ENCODE results near the gene CADPS. TPM values are rescaled to one million over a fixed set of nuclear protein-coding genes. Genes with fewer than 3 reads are reported as not detected.

The CADPS gene
- total RNA-seq, 8 experiments from 2014 or later: 1.6 to 196 (median 90.7) TPM

GRCh38 chr3:62624185-62624584 is 251.0 kb downstream of the CADPS start:
- H3K27ac ChIP-seq: no peak overlapping the region
- H3K4me1 ChIP-seq (replicated peaks in 1 of 2): peaks cover 11 to 20% of the 10 kb centered on the region in 2 donors
- peak in 2 of 8 experiments; percentile 55 to 87 for ATAC-seq (replicated peaks in 6 of 8)
- in situ Hi-C loops (cut with MboI; ENCODE audit: low pct_unique_long_range_greater_than_20kb in 2 of 9, low sequenced_read_pairs in 9 of 9, unreplicated experiment in 9 of 9): no loop called here
- no peak overlapping the region for H3K4me3 ChIP-seq

DNA sequence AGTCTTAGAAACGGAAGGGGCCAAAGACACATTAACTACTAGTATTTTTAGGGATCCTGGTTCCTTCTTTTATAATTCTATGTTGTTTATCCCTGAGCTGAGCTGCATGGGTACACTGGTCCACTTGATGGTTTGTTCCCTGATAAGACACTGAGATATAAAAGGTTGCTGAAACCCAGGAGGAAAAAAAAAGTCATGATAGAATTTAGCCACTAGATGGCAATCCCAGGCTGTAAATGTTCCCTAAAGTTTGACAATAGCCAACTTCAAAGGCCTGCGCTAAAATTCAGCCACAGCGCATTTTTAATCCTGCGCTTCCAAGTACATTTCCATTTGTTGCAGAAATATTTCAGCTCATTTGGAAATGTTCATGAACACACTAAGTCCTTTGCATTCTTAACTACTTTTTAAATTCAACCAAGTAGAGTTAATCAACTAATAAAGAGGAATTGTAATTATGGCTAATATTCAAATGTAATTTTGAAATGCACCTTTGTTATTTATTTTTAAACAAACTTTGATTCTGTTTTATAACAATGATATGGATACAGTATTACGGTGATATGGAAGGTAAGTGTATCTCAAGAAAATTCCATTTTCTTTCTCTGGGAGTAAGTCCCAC is 252.6 kb downstream of the CADPS start:
- no peak overlapping the region for H3K4me3 ChIP-seq
- no peak overlapping the region for H3K27ac ChIP-seq
- in situ Hi-C loops (cut with MboI; ENCODE audit: low pct_unique_long_range_greater_than_20kb in 2 of 9, low sequenced_read_pairs in 9 of 9, unreplicated experiment in 9 of 9): no loop called here
- WGBS, 10 experiments: 15 to 50% (median 28%) methylated on average over 2 to 5 of the region's 5 CpGs; no CpG with 5 or more reads in 1 of the 10 experiments
- ATAC-seq (replicated peaks in 6 of 8): peak in 7 of 8 experiments; percentile 36 to 69 (median 40)
- peaks cover 11 to 16% of the 10 kb centered on the region in 2 donors for H3K4me1 ChIP-seq (replicated peaks in 1 of 2)

- ATAC-seq (replicated peaks in 6 of 8): peak in 4 of 8 experiments; percentile 50 to 79 (median 74)
Observed at GRCh38 chr3:62621925-62622324, 253.3 kb downstream of the CADPS start.

DNA sequence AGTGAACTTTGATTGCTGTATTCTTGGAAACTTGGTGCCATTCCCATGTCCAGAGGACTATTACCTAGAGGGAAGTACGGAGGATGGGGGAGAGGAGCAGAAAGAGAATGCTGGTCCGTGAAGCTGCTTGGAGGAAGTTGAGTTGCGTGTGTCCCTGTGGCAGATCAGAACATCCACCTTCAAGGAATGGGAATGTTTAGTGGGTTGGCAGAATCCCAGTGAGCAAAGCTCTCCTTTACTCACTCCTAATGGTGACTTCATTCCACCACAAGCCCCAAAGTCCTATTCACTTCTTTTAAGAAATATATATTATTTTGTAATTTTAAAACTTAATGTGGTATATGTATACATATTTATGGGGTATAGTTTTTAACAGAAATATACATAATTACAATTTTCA is 254.0 kb downstream of the CADPS start:
- ATAC-seq (replicated peaks in 6 of 8): no peak
- in situ Hi-C loops (cut with MboI; ENCODE audit: low pct_unique_long_range_greater_than_20kb in 2 of 9, low sequenced_read_pairs in 9 of 9, unreplicated experiment in 9 of 9): no loop called here
- WGBS, 10 experiments: 43 to 100% (median 90%) methylated on average over 1 to 3 of the region's 3 CpGs; no CpG with 5 or more reads in 2 of the 10 experiments
- H3K4me3 ChIP-seq: no peak overlapping the region
- peaks cover 11 to 16% of the 10 kb centered on the region in 2 donors for H3K4me1 ChIP-seq (replicated peaks in 1 of 2)
- no peak overlapping the region for H3K27ac ChIP-seq

More at GRCh38 chr3:62621925-62622324, 253.3 kb downstream of the CADPS start:
- Histone ChIP-seq H3K4me1 (replicated peaks in 1 of 2) (peaks cover 11 to 13% of the 10 kb centered on the region in 2 donors), H3K27ac (no peak overlapping the region), H3K4me3 (no peak overlapping the region)
- 18 to 100% (median 63%) methylated on average over 1 to 6 of the region's 6 CpGs for WGBS, 10 experiments
- in situ Hi-C loops (cut with MboI; ENCODE audit: low pct_unique_long_range_greater_than_20kb in 2 of 9, low sequenced_read_pairs in 9 of 9, unreplicated experiment in 9 of 9): no loop called here

- ATAC-seq (replicated peaks in 6 of 8): peak; percentile 52 to 98 (median 94)
- in situ Hi-C loops (cut with MboI; ENCODE audit: low pct_unique_long_range_greater_than_20kb in 2 of 9, low sequenced_read_pairs in 9 of 9, unreplicated experiment in 9 of 9): no loop called here
- no peak overlapping the region for H3K4me3 ChIP-seq
- H3K4me1 ChIP-seq (replicated peaks in 1 of 2): peaks cover 12 to 25% of the 10 kb centered on the region in 2 donors
- WGBS, 10 experiments: 0 to 54% (median 5%) methylated on average over 1 to 5 of the region's 5 CpGs; no CpG with 5 or more reads in 3 of the 10 experiments
- H3K27ac ChIP-seq: no peak overlapping the region
Observed at GRCh38 chr3:62615258-62615849, 259.9 kb downstream of the CADPS start.

GRCh38 chr3:62614527-62614926 is 260.7 kb downstream of the CADPS start:
- no peak for ATAC-seq (replicated peaks in 6 of 8)
- no peak overlapping the region for H3K4me3 ChIP-seq
- in situ Hi-C loops (cut with MboI; ENCODE audit: low pct_unique_long_range_greater_than_20kb in 2 of 9, low sequenced_read_pairs in 9 of 9, unreplicated experiment in 9 of 9): no loop called here
- peaks cover 9 to 17% of the 10 kb centered on the region in 2 donors for H3K4me1 ChIP-seq (replicated peaks in 1 of 2)
- no peak overlapping the region for H3K27ac ChIP-seq
- WGBS, 10 experiments: 50 to 88% (median 83%) methylated on average over 1 of the region's 1 CpG; no CpG with 5 or more reads in 5 of the 10 experiments

GRCh38 chr3:62611541-62612240 is 263.5 kb downstream of the CADPS start:
- ATAC-seq (replicated peaks in 6 of 8): no peak
- H3K4me1 ChIP-seq (replicated peaks in 1 of 2): peaks cover 9 to 16% of the 10 kb centered on the region in 2 donors
- no peak overlapping the region for H3K4me3 ChIP-seq
- no peak overlapping the region for H3K27ac ChIP-seq
- WGBS, 10 experiments: 53 to 100% (median 85%) methylated on average over 1 to 3 of the region's 3 CpGs
- in situ Hi-C loops (cut with MboI; ENCODE audit: low pct_unique_long_range_greater_than_20kb in 2 of 9, low sequenced_read_pairs in 9 of 9, unreplicated experiment in 9 of 9): no loop called here

DNA sequence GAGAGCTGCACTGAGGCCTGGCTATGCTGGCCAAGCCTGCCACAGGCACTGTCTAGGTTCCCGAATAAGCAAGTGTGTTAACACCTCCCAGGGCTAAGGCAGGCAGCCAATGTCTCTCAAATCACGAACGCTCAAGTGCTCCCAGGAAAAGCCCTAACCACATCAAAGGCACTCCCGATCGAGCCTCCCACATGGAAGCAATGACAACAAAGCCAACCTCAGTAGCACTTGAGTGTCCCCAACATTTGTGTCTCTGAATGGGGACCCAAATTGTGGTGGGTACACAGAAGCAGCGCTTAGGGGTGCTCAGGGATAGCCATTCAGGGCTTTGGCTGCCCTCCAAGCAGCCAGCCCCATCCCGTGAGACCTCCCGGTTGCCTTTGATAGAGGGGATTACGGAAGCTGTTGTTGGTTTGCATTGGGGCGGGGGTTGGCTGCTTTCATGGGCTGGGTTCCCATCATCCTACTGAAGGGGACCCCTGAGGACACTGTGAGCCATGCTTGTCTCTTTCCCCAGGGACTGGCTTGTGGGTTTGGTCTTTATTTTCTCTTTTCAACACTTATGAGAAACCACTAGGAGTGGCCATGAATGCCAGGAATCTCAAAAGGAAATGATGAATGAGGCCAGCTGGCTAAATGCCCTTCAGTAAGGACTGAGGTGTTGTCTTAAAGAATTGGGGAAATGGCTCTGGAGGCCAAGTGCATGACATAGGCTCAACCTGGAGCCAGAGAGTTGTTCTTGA is 267.8 kb downstream of the CADPS start:
- H3K4me3 ChIP-seq: no peak overlapping the region
- H3K27ac ChIP-seq: no peak overlapping the region
- 27 to 93% (median 68%) methylated on average over 3 to 7 of the region's 10 CpGs; no CpG with 5 or more reads in 6 of the 10 experiments for WGBS, 10 experiments
- peak in 3 of 8 experiments; percentile 25 to 59 (median 57) for ATAC-seq (replicated peaks in 6 of 8)
- peaks cover 8 to 9% of the 10 kb centered on the region in 2 donors for H3K4me1 ChIP-seq (replicated peaks in 1 of 2)
- in situ Hi-C loops (cut with MboI; ENCODE audit: low pct_unique_long_range_greater_than_20kb in 2 of 9, low sequenced_read_pairs in 9 of 9, unreplicated experiment in 9 of 9): no loop called here

DNA sequence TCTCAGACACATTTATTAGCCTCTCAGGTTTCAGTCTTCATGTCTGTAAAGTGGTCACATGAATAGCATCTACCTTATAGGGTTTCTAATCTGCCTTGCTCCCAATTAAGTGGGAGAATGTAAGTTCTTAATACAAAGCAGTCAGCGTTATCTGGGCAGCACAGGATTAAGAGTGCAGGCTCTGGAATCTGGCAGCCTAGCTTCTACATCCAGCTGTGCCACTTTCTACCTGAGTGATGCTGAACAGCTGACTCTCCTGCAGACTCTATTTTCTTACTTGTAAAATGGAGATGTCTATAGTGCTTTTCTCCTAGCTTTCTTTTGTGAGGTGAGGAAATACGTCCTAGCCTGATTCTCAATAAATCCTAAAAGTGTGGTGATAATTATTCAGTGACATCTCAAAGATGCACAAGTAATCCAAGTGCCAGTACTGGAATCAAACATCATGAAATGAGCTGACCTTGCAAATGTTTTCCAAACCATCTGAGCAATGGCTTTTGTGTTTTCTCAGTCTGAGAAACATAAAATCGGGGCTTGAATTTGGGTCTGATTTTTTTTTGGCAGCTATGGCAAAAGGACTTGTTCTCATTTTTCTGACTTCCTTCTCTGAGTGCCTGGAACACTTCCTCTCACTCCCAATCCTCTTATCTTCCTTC is 269.7 kb downstream of the CADPS start:
- WGBS, 10 experiments: 40 to 90% (median 80%) methylated on average over 1 to 3 of the region's 3 CpGs; no CpG with 5 or more reads in 1 of the 10 experiments
- Histone ChIP-seq H3K4me1 (replicated peaks in 1 of 2) (peaks cover 17 to 19% of the 10 kb centered on the region in 2 donors), H3K27ac (no peak overlapping the region), H3K4me3 (no peak overlapping the region)
- in situ Hi-C loops (cut with MboI; ENCODE audit: low pct_unique_long_range_greater_than_20kb in 2 of 9, low sequenced_read_pairs in 9 of 9, unreplicated experiment in 9 of 9): no loop called here
- ATAC-seq (replicated peaks in 6 of 8): no peak

DNA sequence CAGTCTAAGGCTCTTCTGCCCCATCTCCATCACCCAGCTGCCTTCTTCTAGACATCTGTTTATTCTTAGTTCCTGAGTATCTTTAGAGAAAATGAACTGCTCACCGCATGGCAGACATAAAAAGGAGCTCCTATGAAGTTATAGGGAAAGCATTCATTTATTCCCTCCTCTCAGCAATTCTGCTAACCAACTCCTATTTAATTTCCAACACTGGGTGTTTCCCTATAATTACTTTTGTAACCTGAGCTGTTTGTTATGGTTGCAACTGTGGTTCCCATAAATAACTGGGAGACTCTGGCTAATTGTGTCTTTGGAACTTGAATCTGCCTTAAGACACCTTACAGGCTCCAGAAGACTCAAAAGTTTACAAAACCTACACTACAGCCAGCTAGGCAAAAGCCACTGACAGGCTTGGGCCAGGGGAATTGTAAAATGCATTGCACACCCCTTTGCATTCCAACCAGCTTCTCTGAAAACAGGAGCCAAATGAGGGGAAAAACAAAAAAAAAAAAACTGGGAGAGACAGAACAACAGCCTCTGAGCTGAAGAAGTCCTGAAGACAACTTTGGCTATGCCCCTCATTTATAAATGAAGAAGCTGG is 270.4 kb downstream of the CADPS start:
- no peak overlapping the region for H3K4me3 ChIP-seq
- ATAC-seq (replicated peaks in 6 of 8): peak in 3 of 8 experiments; percentile 13 to 30 (median 26)
- in situ Hi-C loops (cut with MboI; ENCODE audit: low pct_unique_long_range_greater_than_20kb in 2 of 9, low sequenced_read_pairs in 9 of 9, unreplicated experiment in 9 of 9): no loop called here
- no peak overlapping the region for H3K27ac ChIP-seq
- peaks cover 17 to 19% of the 10 kb centered on the region in 2 donors for H3K4me1 ChIP-seq (replicated peaks in 1 of 2)
- WGBS, 10 experiments: 0 to 100% (median 69%) methylated on average over 1 of the region's 1 CpG; no CpG with 5 or more reads in 4 of the 10 experiments

GRCh38 chr3:62604298-62604697 is 270.9 kb downstream of the CADPS start:
- Histone ChIP-seq H3K4me1 (replicated peaks in 1 of 2) (peaks cover 17 to 19% of the 10 kb centered on the region in 2 donors), H3K4me3 (no peak overlapping the region), H3K27ac (no peak overlapping the region)
- in situ Hi-C loops (cut with MboI; ENCODE audit: low pct_unique_long_range_greater_than_20kb in 2 of 9, low sequenced_read_pairs in 9 of 9, unreplicated experiment in 9 of 9): no loop called here
- 0 to 80% (median 22%) methylated on average over 1 to 2 of the region's 2 CpGs; no CpG with 5 or more reads in 3 of the 10 experiments for WGBS, 10 experiments
- ATAC-seq (replicated peaks in 6 of 8): peak in 4 of 8 experiments; percentile 19 to 73 (median 70)

- in situ Hi-C loops (cut with MboI; ENCODE audit: low pct_unique_long_range_greater_than_20kb in 2 of 9, low sequenced_read_pairs in 9 of 9, unreplicated experiment in 9 of 9): no loop called here
- Histone ChIP-seq H3K27ac (peak overlapping the region in 1 of 2 donors; percentile 43), H3K4me1 (replicated peaks in 1 of 2) (peaks cover 17 to 19% of the 10 kb centered on the region in 2 donors), H3K4me3 (no peak overlapping the region)
- 23 to 83% (median 50%) methylated on average over 1 to 3 of the region's 3 CpGs; no CpG with 5 or more reads in 1 of the 10 experiments for WGBS, 10 experiments
- no peak for ATAC-seq (replicated peaks in 6 of 8)
Observed at GRCh38 chr3:62602987-62603386, 272.2 kb downstream of the CADPS start.

All from motor neuron (in vitro differentiated cells).